Sigmoid colon (tissue), 7 donors: Measurements from ENCODE around the gene IFI35. TPM values are rescaled to one million over a fixed set of nuclear protein-coding genes. Genes with fewer than 3 reads are reported as not detected.

ENCODE experiments used
- DNase-seq: peaks from one replicate; pipeline ENCODE4 v3.0.0-alpha.2; 2019
- H3K27ac ChIP-seq, 4 donors: fragments of 200-600 bp; sonication (generic); one replicate each; pipeline ENCODE4 v1.5.1; 2016 to 2019; ENCODE audit warnings: mild to moderate bottlenecking in 1 of 4
- H3K27me3 ChIP-seq, 3 donors: fragments of 200-600 bp; sonication (generic); one replicate each; pipeline ENCODE4 v1.5.1; 2019; ENCODE audit warnings: mild to moderate bottlenecking in 1 of 3
- H3K36me3 ChIP-seq, 4 donors: fragments of 200-600 bp; sonication (generic); one replicate each; pipeline ENCODE4 v1.5.1; 2016 to 2019
- H3K4me1 ChIP-seq, 4 donors: fragments of 200-600 bp; sonication (generic); one replicate each; pipeline ENCODE4 v1.5.1; 2017 to 2019
- H3K4me3 ChIP-seq, 4 donors: fragments of 200-600 bp; sonication (generic); one replicate each; pipeline ENCODE4 v1.5.1; 2017 to 2019; ENCODE audit warnings: mild to moderate bottlenecking in 2 of 4, moderate library complexity in 1 of 4
- H3K9me3 ChIP-seq, 4 donors: fragments of 200-600 bp in 3 of 4; sonication (generic) in 3 of 4; one replicate each; pipeline versions ENCODE4 v1.5.1 to v1.6.1; 2013 to 2019
- EP300 ChIP-seq, 4 donors: sonication (generic); formaldehyde crosslinking; IDR thresholded peaks; one replicate each; pipeline ENCODE4 v1.6.1; 2017; ENCODE audit warnings: antibody characterized with exemption in 4 of 4
- POLR2A ChIP-seq, 2 donors: fragments of 450-650 bp; IDR thresholded peaks; one replicate each; pipeline ENCODE4 v1.6.1; 2016; ENCODE audit warnings: antibody characterized with exemption in 2 of 2, mild to moderate bottlenecking in 2 of 2, moderate library complexity in 2 of 2
- POLR2AphosphoS5 ChIP-seq, 4 donors: sonication (generic); formaldehyde crosslinking; IDR thresholded peaks; one replicate each; pipeline ENCODE4 v1.6.1; 2017; ENCODE audit warnings: antibody characterized with exemption in 4 of 4
- WGBS, 2 donors: extraction: QIAGEN DNeasy Blood & Tissue Kit; methylation state at CpG; one replicate each; pipeline ENCODE4 v1.1.7; 2013; 5-methylcytosine and 5-hydroxymethylcytosine counted together
- intact Hi-C: fragments of 100-400 bp; cut with DNase I; formaldehyde crosslinking; loops from one replicate; pipeline ENCODE4 v1.15.1; 2023
- polyA plus RNA-seq, 3 donors: library from polyadenylated mRNA; stranded (reverse); fragments of 200-250 nt; gene quantifications; one replicate each; pipeline ENCODE4 v1.2.3, GENCODE V29; 2013
- total RNA-seq, 4 donors: library from RNA; depleted of rRNA; stranded (reverse); fragments of >200 nt; gene quantifications; one replicate each; pipeline ENCODE4 v1.1.0, GENCODE V29; 2016
- TF ChIP-seq, protein P1 (sequence below), 4 experiments: fragments of 450-650 bp in 3 of 4; fragments of 200-600 bp in 1 of 4; IDR thresholded peaks; one replicate each; pipeline ENCODE4 v1.5.1; 2016 to 2019; ENCODE audit warnings: antibody characterized with exemption in 4 of 4, mild to moderate bottlenecking in 3 of 4, moderate library complexity in 2 of 4
- donor health status: healthy with polysubstance abuse.
- donor health status: Bipolar disorder and iron deficiency.
- donor health status: healthy.

IFI35 gene
- total and polyA plus RNA-seq, 7 donors = 22.4 to 77.9 (median 48.6) TPM

GRCh38 chr17:42980766-42981397 lies 25.7 kb upstream of the IFI35 start:
- WGBS, 2 donors = 0 to 1% methylated on average over 67 of the region's 67 CpGs
- intact Hi-C loops = loop anchor here (2.0 kb wide), 1 partner anchor 18 kb away; the partner anchor contains the start of gene RPL27
- peak overlapping the region; percentile 84 to 88 (median 86) for H3K27ac ChIP-seq
- peaks cover 0 to 11% (median 0%) of the 10 kb centered on the region in 4 donors for H3K36me3 ChIP-seq
- H3K9me3 ChIP-seq = no peaks in the 10 kb centered on the region
- TF ChIP-seq, protein P1, sequence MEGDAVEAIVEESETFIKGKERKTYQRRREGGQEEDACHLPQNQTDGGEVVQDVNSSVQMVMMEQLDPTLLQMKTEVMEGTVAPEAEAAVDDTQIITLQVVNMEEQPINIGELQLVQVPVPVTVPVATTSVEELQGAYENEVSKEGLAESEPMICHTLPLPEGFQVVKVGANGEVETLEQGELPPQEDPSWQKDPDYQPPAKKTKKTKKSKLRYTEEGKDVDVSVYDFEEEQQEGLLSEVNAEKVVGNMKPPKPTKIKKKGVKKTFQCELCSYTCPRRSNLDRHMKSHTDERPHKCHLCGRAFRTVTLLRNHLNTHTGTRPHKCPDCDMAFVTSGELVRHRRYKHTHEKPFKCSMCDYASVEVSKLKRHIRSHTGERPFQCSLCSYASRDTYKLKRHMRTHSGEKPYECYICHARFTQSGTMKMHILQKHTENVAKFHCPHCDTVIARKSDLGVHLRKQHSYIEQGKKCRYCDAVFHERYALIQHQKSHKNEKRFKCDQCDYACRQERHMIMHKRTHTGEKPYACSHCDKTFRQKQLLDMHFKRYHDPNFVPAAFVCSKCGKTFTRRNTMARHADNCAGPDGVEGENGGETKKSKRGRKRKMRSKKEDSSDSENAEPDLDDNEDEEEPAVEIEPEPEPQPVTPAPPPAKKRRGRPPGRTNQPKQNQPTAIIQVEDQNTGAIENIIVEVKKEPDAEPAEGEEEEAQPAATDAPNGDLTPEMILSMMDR (IDR thresholded peaks at IDR 0.05) = no peak
- TF ChIP-seq EP300 (IDR thresholded peaks at IDR 0.05) (no peak), POLR2A (IDR thresholded peaks at IDR 0.05) (no peak), POLR2AphosphoS5 (IDR thresholded peaks at IDR 0.05) (no peak)
- no peaks in the 10 kb centered on the region for H3K27me3 ChIP-seq
- DNase-seq = peak; percentile 75
- peak overlapping the region; percentile 73 to 96 (median 86) for H3K4me3 ChIP-seq
- peaks cover 0 to 32% (median 22%) of the 10 kb centered on the region in 4 donors for H3K4me1 ChIP-seq

GRCh38 chr17:42982266-42982665 lies 24.3 kb upstream of the IFI35 start:
- H3K9me3 ChIP-seq = no peaks in the 10 kb centered on the region

DNA sequence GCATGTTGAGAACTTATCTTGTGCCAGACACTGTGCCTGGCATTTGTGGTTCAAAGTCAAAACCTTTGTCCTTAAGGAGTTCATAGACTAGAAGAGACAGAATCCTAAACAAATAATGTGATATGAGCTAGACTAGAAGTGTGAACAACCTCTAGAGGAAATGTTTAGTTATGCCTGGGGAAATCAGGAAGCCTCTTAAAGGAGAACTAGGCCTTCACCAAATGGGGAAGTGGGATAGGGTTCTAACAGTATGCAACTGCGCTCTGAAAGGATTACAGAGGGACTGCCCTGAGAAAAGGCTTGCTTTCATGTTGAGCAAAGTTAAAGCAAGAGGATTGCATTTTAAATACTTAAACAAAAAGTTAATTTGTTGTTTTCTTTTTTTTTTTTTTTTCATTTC lies 21.4 kb upstream of the IFI35 start:
- Histone ChIP-seq H3K9me3 (no peaks in the 10 kb centered on the region), H3K36me3 (peaks cover 24 to 55% (median 37%) of the 10 kb centered on the region in 4 donors), H3K27ac (no peak overlapping the region), H3K27me3 (no peaks in the 10 kb centered on the region), H3K4me1 (peaks cover 0 to 18% (median 13%) of the 10 kb centered on the region in 4 donors), H3K4me3 (no peak overlapping the region)
- 0 to 55% methylated on average over 1 of the region's 1 CpG for WGBS, 2 donors
- intact Hi-C loops = no loop called here
- no peak for TF ChIP-seq EP300 (IDR thresholded peaks at IDR 0.05)
- TF ChIP-seq POLR2A (IDR thresholded peaks at IDR 0.05) = no peak
- no peak for TF ChIP-seq POLR2AphosphoS5 (IDR thresholded peaks at IDR 0.05)
- TF ChIP-seq, protein P1 (IDR thresholded peaks at IDR 0.05) = no peak
- no peak for DNase-seq

More at GRCh38 chr17:42982266-42982665, 24.3 kb upstream of the IFI35 start:
- no peak overlapping the region for H3K4me3 ChIP-seq
- peaks cover 0 to 25% (median 7%) of the 10 kb centered on the region in 4 donors for H3K36me3 ChIP-seq
- H3K27me3 ChIP-seq = no peaks in the 10 kb centered on the region
- TF ChIP-seq POLR2A (IDR thresholded peaks at IDR 0.05) = no peak
- TF ChIP-seq POLR2AphosphoS5 (IDR thresholded peaks at IDR 0.05) = no peak
- TF ChIP-seq, protein P1 (IDR thresholded peaks at IDR 0.05) = no peak
- TF ChIP-seq EP300 (IDR thresholded peaks at IDR 0.05) = no peak
- intact Hi-C loops = no loop called here
- peak overlapping the region in 1 of 4 donors; percentile 86 for H3K27ac ChIP-seq
- no peak for DNase-seq
- peaks cover 0 to 32% (median 22%) of the 10 kb centered on the region in 4 donors for H3K4me1 ChIP-seq

DNA sequence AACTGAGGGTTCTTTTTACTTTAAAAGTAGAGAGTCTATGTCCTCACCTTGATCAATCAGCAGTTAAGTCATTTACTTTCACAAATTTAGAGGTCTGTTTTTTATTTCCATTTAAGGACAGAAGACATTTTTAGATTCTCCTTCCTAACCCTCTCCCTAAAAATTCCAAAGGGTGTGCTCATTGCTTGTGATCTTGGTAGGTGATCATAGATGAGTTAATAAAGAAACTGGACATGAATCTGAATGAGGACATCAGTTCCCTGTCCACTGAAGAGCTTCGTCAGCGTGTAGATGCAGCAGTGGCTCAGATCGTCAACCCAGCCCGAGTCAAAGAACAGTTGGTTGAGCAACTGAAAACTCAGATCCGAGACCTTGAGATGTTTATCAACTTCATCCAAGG lies 17.4 kb upstream of the IFI35 start:
- H3K4me3 ChIP-seq = no peak overlapping the region

More for the DNA sequence above, 17.4 kb upstream of the IFI35 start:
- intact Hi-C loops = no loop called here
- no peak for DNase-seq
- peaks cover 38 to 94% (median 53%) of the 10 kb centered on the region in 4 donors for H3K36me3 ChIP-seq
- no peak for TF ChIP-seq POLR2A (IDR thresholded peaks at IDR 0.05)
- no peak for TF ChIP-seq POLR2AphosphoS5 (IDR thresholded peaks at IDR 0.05)
- TF ChIP-seq, protein P1 (IDR thresholded peaks at IDR 0.05) = no peak
- no peak for TF ChIP-seq EP300 (IDR thresholded peaks at IDR 0.05)
- WGBS, 2 donors = 97 to 98% methylated on average over 5 of the region's 5 CpGs
- H3K9me3 ChIP-seq = no peaks in the 10 kb centered on the region
- no peaks in the 10 kb centered on the region for H3K27me3 ChIP-seq
- H3K4me1 ChIP-seq = no peaks in the 10 kb centered on the region
- H3K27ac ChIP-seq = no peak overlapping the region
